NCI-H2107 treated with DMSO at 0.1 percent for 48 hours (cell line): ENCODE data around the gene MEX3A.
"Not testable (repeated sequence)": the region's sequence is repeated elsewhere in the genome, so short reads cannot be mapped to it uniquely, and the experiment has no call there.

Experiments used
- DNase-seq: peaks from one replicate; lab custom pipeline; 2025; ENCODE audit not compliant: unreplicated experiment; lab: John Stamatoyannopoulos, UW

Gene MEX3A

GRCh38 chr1:156062189-156062588, 20.1 kb downstream of the MEX3A start:
- no peak for DNase-seq

- peak; percentile 95 for DNase-seq
Observed at GRCh38 chr1:156060937-156061636, 21.2 kb downstream of the MEX3A start, which contains the start of gene RAB25. RAB25 (plus strand) TSS chr1:156061160; CDS start chr1:156061401, 241 bp downstream.

GRCh38 chr1:156056326-156056849, 25.9 kb downstream of the MEX3A start:
- DNase-seq, result no peak

- DNase-seq, result no peak
Observed at GRCh38 chr1:156055281-156056048, 26.8 kb downstream of the MEX3A start.

GRCh38 chr1:156054500-156055280, 27.6 kb downstream of the MEX3A start, which contains the start of gene LAMTOR2:
LAMTOR2 (plus strand) TSS chr1:156054782; CDS start chr1:156054890, 108 bp downstream.
- DNase-seq, result peak; percentile 98

GRCh38 chr1:156053768-156054499, 28.3 kb downstream of the MEX3A start, which contains the start of gene UBQLN4:
UBQLN4 (minus strand) TSS chr1:156053798; CDS start chr1:156053701, 97 bp downstream.
- DNase-seq, result peak; percentile 83

- no peak for DNase-seq
Observed at GRCh38 chr1:156052862-156053767, 29.1 kb downstream of the MEX3A start.

- no peak for DNase-seq
Observed at GRCh38 chr1:156051011-156051725, 31.1 kb downstream of the MEX3A start.

- no peak for DNase-seq
Observed at GRCh38 chr1:156050376-156050775, 31.9 kb downstream of the MEX3A start.

GRCh38 chr1:156048663-156049258, 33.5 kb downstream of the MEX3A start:
- DNase-seq, result no peak

GRCh38 chr1:156045076-156045475, 37.2 kb downstream of the MEX3A start:
- DNase-seq, result no peak

- no peak for DNase-seq
Observed at GRCh38 chr1:156042828-156043227, 39.4 kb downstream of the MEX3A start.

- not testable (repeated sequence) for DNase-seq
Observed at GRCh38 chr1:156034991-156035390, 47.3 kb downstream of the MEX3A start.

GRCh38 chr1:156033011-156033410, 49.3 kb downstream of the MEX3A start:
- no peak for DNase-seq

GRCh38 chr1:156026588-156026987, 55.7 kb downstream of the MEX3A start:
- DNase-seq, result no peak

GRCh38 chr1:156025876-156026275, 56.4 kb downstream of the MEX3A start:
- DNase-seq, result no peak

GRCh38 chr1:156024801-156025200, 57.5 kb downstream of the MEX3A start:
- no peak for DNase-seq
